Measurements from ENCODE around the gene PIP5K1A.

DNA sequence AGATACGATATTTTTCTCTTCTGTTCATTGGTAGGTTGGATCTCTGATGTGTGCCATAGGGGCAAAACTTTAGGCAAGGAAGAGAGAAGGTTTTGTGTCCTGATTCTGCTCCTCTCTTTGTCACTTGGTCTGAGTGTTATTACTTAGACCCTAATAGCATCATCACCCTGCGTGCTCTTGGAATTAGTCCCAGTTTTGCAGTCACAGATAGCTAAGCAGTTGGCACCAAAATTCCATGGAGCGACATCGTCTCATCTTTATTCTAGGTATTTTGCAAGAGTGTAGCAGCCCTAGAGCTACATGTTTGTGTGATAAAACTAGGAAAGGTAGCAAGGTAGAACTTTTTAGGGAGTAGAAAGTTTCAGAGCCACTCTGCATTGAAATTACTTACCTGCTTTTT is 23.8 kb downstream of the PIP5K1A start:
- TF ChIP-seq, protein P1, sequence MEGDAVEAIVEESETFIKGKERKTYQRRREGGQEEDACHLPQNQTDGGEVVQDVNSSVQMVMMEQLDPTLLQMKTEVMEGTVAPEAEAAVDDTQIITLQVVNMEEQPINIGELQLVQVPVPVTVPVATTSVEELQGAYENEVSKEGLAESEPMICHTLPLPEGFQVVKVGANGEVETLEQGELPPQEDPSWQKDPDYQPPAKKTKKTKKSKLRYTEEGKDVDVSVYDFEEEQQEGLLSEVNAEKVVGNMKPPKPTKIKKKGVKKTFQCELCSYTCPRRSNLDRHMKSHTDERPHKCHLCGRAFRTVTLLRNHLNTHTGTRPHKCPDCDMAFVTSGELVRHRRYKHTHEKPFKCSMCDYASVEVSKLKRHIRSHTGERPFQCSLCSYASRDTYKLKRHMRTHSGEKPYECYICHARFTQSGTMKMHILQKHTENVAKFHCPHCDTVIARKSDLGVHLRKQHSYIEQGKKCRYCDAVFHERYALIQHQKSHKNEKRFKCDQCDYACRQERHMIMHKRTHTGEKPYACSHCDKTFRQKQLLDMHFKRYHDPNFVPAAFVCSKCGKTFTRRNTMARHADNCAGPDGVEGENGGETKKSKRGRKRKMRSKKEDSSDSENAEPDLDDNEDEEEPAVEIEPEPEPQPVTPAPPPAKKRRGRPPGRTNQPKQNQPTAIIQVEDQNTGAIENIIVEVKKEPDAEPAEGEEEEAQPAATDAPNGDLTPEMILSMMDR (IDR thresholded peaks at IDR 0.05): no peak
- TF ChIP-seq EZH2phosphoT487 (IDR thresholded peaks at IDR 0.05; ENCODE audit: borderline replicate concordance, low read depth) (no peak), POLR2AphosphoS5 (IDR thresholded peaks at IDR 0.05; ENCODE audit: low read depth, low read length) (no peak), TEAD4 (IDR thresholded peaks at IDR 0.05; ENCODE audit: borderline replicate concordance, insufficient read depth) (no peak), JUND (IDR thresholded peaks at IDR 0.05) (no peak)

Data from SK-N-SH (cell line).